Right lobe of liver (tissue), 6 donors: ENCODE results near the gene RMC1. TPM values are rescaled to one million over a fixed set of nuclear protein-coding genes. Genes with fewer than 3 reads are reported as not detected.
A peak's percentile ranks its signal among the peaks of the same experiment; 100 is the strongest.

Source experiments
- ATAC-seq, 4 donors: fragments of 200-7000 bp; cut with Tn5 transposase; one replicate each; pipeline ENCODE4 v1.9.1; 2020; ENCODE audit warnings: mild to moderate bottlenecking in 4 of 4, moderate library complexity in 4 of 4
- DNase-seq, 3 donors: peaks; one replicate each; pipeline ENCODE4 v3.0.0-alpha.2; 2020
- H3K27ac ChIP-seq, 3 donors: fragments of 200-600 bp; one replicate each; pipeline ENCODE4 v1.8.0; 2022
- H3K27me3 ChIP-seq, 2 donors: fragments of 200-600 bp; one replicate each; pipeline ENCODE4 v1.8.0; 2022
- H3K36me3 ChIP-seq, 4 donors: fragments of 200-600 bp; sonication (generic) in 1 of 4; one replicate each; pipeline versions ENCODE4 v1.5.1 to v1.8.0; 2017 to 2022; ENCODE audit warnings: control low read depth in 1 of 4
- H3K4me1 ChIP-seq, 4 donors: fragments of 200-600 bp; sonication (generic) in 1 of 4; one replicate each; pipeline versions ENCODE4 v1.5.1 to v1.8.0; 2017 to 2022; ENCODE audit warnings: control low read depth in 1 of 4
- H3K4me3 ChIP-seq, 3 donors: fragments of 200-600 bp; one replicate each; pipeline ENCODE4 v1.8.0; 2022
- H3K9me3 ChIP-seq, 4 donors: fragments of 200-600 bp; sonication (generic) in 1 of 4; one replicate each; pipeline versions ENCODE4 v1.5.1 to v1.8.0; 2017 to 2022; ENCODE audit warnings: control low read depth in 1 of 4
- CTCF ChIP-seq, 4 donors: fragments of 200-600 bp in 3 of 4; fragments of 450-650 bp in 1 of 4; IDR thresholded peaks; one replicate each; pipeline versions ENCODE4 v1.5.1 to v1.8.0; 2016 to 2022; ENCODE audit warnings: antibody characterized with exemption in 4 of 4, mild to moderate bottlenecking in 2 of 4
- POLR2A ChIP-seq: fragments of 450-650 bp; IDR thresholded peaks from one replicate; pipeline ENCODE4 v1.6.1; 2017; ENCODE audit warnings: antibody characterized with exemption, mild to moderate bottlenecking
- WGBS: methylation state at CpG from one replicate; pipeline ENCODE4 v1.1.6; 2018; ENCODE audit warnings: low coverage, low lambda C conversion rate; ENCODE audit not compliant: insufficient coverage; ENCODE audit errors: missing lambda C conversion rate; 5-methylcytosine and 5-hydroxymethylcytosine counted together
- intact Hi-C, 2 donors: fragments of 100-400 bp; cut with DNase I; formaldehyde crosslinking; loops; one replicate each; pipeline versions ENCODE4 v1.11.2 to v1.14.1; 2022
- total RNA-seq, 6 experiments: library from RNA; depleted of rRNA in 2 of 6; stranded (reverse); fragments of >200 nt in 2 of 6; fragmentation: NEBNext Ultra II Directional in 3 of 6; extraction: Animal tissue kit (Norgen Biotek cat#: 25700) in 3 of 6; gene quantifications; one replicate each; pipeline versions ENCODE4 v1.1.0 to v1.2.4, GENCODE V29; 2016 to 2023
- donor health status: DM: no; HTN: yes; CAD: no.
- donor health status: DM: no; HTN: no; CAD: no.
- donor health status: DM: no; HTN: no; CAD: no.
- donor health status: DM: no; HTN: yes; CAD: no.
- donor health status: DM: no; HTN: yes; CAD: no.

Gene RMC1
- total RNA-seq, 6 experiments from 2014 or later: 16.8 to 24.5 (median 21.9) TPM

GRCh38 chr18:23534276-23534675 is 31.0 kb downstream of the RMC1 start:
- intact Hi-C loops: no loop called here
- H3K4me3 ChIP-seq: no peak overlapping the region
- DNase-seq: no peak
- H3K27ac ChIP-seq: no peak overlapping the region
- peaks cover 0 to 30% (median 0%) of the 10 kb centered on the region in 4 donors for H3K4me1 ChIP-seq
- no peak for TF ChIP-seq POLR2A
- TF ChIP-seq CTCF (IDR thresholded peaks at IDR 0.05): no peak
- H3K27me3 ChIP-seq: no peaks in the 10 kb centered on the region
- H3K9me3 ChIP-seq: no peaks in the 10 kb centered on the region
- no peak for ATAC-seq
- H3K36me3 ChIP-seq: peaks cover 11 to 86% (median 35%) of the 10 kb centered on the region in 4 donors
- WGBS: 96% methylated on average over 5 of the region's 16 CpGs

- ATAC-seq: no peak
- TF ChIP-seq CTCF (IDR thresholded peaks at IDR 0.05): no peak
- no peak for TF ChIP-seq POLR2A
- intact Hi-C loops: no loop called here
Observed at GRCh38 chr18:23536204-23536603, 32.9 kb downstream of the RMC1 start.

GRCh38 chr18:23537274-23537673 is 34.0 kb downstream of the RMC1 start:
- Histone ChIP-seq H3K27ac (peak overlapping the region in 2 of 3 donors; percentile 67 to 82), H3K27me3 (no peaks in the 10 kb centered on the region), H3K36me3 (peaks cover 6 to 85% (median 34%) of the 10 kb centered on the region in 4 donors), H3K9me3 (no peaks in the 10 kb centered on the region), H3K4me3 (no peak overlapping the region), H3K4me1 (peaks cover 0 to 21% (median 0%) of the 10 kb centered on the region in 4 donors)
- 40% methylated on average over 2 of the region's 7 CpGs for WGBS
- intact Hi-C loops: no loop called here
- peak in 1 of 3 donors; percentile 66 for DNase-seq
- TF ChIP-seq POLR2A (no peak), CTCF (IDR thresholded peaks at IDR 0.05) (no peak)
- peak; percentile 84 to 89 (median 88) for ATAC-seq

More at GRCh38 chr18:23536204-23536603, 32.9 kb downstream of the RMC1 start:
- Histone ChIP-seq H3K27ac (peak overlapping the region in 1 of 3 donors; percentile 82), H3K36me3 (peaks cover 6 to 86% (median 37%) of the 10 kb centered on the region in 4 donors), H3K9me3 (no peaks in the 10 kb centered on the region), H3K4me1 (peaks cover 0 to 21% (median 0%) of the 10 kb centered on the region in 4 donors), H3K4me3 (no peak overlapping the region), H3K27me3 (no peaks in the 10 kb centered on the region)
- DNase-seq: no peak
- WGBS: 95% methylated on average over 4 of the region's 5 CpGs

- intact Hi-C loops: no loop called here
- 100% methylated on average over 5 of the region's 9 CpGs for WGBS
- Histone ChIP-seq H3K27me3 (no peaks in the 10 kb centered on the region), H3K36me3 (peaks cover 6 to 85% (median 32%) of the 10 kb centered on the region in 4 donors), H3K9me3 (no peaks in the 10 kb centered on the region), H3K27ac (peak overlapping the region in 2 of 3 donors; percentile 67 to 82), H3K4me3 (no peak overlapping the region), H3K4me1 (peaks cover 0 to 21% (median 0%) of the 10 kb centered on the region in 4 donors)
- DNase-seq (no peak), ATAC-seq (no peak)
- no peak for TF ChIP-seq CTCF (IDR thresholded peaks at IDR 0.05)
- TF ChIP-seq POLR2A: no peak
Observed at GRCh38 chr18:23538001-23538400, 34.7 kb downstream of the RMC1 start.
